HG03175 (cell line): ENCODE data around the gene NOTCH3.

ENCODE experiments used
- ATAC-seq: cut with Tn5 transposase; IDR thresholded peaks from one replicate; pipeline ENCODE4 v1.9.1; 2021; ENCODE audit warnings: mild to moderate bottlenecking, moderate library complexity; ENCODE audit not compliant: unreplicated experiment

The NOTCH3 gene

DNA sequence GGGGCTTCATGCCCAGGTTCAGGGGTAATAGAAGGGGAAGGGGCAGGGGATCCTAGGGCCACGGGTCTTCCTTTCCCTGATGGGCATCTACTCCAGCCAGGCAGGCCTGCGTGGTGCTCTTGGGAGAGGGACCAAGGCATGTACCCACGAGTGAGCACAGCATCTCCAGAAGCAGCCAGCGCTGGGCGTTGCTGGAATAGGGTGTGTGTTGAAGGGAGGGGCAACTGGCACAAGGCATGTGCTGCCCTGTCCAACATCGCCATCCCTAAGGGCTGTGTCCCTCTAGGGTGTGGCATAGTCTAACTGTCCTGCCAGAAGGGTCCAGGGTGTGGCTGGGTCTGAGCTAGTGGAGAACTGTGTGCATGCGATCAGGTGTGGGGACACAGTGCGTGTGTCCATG is 2.9 kb downstream of the NOTCH3 start:
- no peak for ATAC-seq

DNA sequence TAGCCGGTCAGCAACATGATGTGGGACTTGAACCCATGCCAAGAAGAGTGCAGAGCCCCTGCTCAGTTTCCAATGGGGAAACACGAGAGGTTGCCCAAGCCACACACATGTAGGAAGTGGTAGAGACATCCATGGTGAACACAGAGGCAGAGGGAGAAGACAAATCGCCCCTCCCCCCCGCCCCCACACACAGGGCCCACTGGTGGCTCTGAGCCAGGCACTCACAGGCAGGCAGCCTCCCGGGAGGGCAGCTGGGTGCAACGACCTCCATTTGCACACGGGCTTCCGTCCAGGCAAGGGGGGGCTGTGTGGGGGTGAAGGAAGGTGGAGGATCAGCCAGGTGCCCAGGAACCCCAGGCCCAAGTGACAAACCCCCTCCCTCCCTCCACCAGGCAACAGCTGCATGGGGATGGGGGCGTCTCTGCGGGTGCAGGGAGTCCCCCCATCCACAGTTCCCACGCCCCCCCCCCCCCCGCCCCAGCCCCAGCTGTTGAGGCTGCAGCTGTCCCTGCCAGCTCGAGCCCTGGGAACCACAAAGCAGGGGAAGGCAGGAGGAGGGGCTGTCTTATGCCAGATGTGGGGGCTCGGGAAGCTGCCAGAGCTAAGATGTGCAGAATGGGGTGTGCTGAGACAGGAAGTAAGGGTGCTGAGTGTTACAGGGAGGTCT is 3.4 kb downstream of the NOTCH3 start:
- no peak for ATAC-seq

DNA sequence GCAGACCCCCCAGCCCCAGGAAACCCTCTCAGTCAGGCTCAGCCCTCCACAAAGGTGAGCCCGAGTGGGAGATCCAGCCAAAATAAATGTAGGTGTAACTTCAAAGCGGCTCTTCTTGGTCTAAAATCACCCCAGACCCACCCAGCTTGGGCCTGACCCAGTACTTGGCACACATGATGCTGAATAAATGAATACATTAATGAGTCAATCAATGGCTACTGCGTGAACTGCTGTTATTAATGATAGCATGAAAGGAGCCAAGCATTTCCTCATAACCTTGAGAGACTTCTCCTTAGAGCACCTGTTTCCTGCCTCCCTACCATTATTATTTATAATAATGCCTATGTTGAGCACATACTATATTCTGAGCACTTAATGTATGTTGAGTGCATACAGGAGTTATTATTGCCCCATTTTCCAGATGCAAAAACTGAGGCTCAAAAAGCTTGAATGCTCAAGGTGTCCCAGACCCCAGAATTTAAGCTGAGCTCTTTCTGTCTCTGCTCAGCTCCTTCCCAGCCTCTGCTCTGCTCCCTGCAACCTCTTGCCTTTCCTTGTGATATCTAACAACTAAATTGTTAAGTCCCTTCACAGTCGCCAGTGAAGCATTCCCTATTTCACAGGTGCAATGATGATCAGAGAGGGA is 4.3 kb downstream of the NOTCH3 start:
- ATAC-seq = no peak

DNA sequence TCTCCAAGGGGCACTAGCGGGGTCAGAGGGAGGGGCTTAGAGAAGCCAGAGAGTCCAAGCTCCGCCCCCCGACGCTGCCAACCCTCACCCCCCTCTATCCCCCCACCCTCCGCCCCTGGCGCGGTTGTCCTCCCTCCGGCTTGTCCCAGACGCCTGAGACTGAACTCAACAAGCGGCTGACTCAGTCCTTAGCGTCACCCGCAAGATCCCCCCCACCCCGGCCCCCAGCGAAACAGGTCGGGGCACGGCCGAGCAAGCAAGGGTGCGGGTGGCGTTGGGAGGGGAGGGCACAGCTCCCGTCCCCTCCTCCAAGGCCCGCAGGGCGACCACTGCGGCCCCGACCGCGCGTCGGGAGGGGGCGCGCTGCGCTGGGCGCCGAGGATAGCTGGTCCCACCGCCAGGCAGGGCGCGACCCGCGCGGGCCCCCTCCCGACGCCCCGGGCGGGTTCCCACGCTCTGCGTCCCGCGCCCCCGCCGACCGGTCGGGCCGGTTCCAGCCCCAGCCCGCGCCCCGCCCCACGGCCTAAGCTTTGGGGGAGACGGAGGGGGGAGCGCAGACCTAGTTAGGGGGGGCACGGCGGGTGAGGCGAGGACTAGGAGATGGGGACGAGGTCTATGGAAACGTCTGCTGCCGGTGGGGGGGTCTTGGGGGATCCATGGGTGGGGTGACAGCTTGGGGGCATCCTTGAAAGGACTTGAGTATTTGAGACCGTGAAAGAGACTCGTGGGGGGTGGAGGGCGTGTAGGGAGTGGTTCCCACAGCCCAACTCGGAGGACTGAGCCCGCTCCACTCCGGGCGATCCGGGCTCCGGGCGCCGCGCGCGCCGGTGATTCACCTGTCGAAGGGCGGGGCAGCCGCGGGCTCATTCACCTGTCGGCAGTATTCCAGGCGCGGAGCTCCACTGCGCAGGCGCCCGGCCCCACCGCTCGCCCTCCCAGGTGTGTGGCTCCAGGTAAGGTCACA is 5.1 kb downstream of the NOTCH3 start:
- ATAC-seq = no peak

DNA sequence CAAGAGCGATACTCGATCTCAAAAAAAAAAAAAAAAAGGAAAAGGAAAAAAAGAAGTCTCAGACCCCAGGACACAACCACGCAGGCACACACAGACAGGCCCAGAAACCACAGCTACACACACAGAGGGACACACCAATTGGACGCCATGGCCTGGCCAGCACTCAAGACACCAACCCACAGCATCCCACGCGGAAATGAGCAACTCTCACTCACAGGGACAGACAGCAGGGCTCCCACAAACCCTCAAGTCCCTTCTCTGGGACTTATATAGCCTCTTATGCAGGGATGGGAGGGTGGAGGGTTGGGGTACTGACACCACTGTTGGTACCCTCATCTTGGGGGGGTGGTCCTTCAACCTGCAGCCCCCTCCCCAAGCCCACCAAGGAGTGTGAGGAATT is 5.9 kb downstream of the NOTCH3 start:
- no peak for ATAC-seq

DNA sequence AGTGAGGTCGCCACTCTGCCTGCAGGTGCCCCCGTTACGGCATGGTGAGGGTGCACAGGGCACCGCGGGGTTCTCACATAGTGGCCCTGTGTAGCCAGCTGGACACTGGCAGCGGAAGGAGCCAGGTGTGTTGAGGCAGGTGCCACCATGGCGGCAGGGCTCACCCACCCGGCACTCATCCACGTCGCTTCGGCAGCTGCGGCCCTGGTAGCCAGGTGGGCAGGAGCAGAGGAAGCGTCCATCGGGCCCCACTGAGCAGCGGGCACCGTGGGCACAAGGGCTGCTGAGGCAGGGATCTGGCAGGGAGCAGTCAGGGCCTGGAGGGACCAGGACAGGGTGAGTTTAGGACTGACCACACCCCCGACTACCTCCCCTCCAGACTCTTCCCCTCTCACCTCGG is 8.8 kb downstream of the NOTCH3 start:
- no peak for ATAC-seq

GRCh38 chr19:15191514-15191913 is 9.3 kb downstream of the NOTCH3 start:
- no peak for ATAC-seq

DNA sequence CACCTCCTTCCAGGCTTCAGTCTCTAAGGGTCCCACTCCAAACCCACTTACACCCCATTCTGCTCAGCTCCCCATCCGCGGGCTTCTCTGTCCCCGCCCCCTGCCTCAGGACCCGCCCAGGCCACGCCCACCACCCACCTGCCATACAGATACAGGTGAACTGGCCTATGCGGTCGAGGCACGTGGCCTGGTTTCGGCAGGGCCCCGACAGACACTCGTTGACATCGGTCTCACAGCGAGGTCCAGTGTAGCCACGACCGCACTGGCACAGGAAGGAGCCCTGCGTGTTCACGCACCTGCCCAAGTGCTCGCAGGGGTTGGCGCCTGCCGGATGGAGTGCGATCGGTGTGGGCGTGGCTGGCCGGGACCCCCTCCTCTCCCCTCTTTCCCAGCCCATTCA is 11.9 kb downstream of the NOTCH3 start:
- ATAC-seq = no peak

- no peak for ATAC-seq
Measured at GRCh38 chr19:15187026-15188007, 13.5 kb downstream of the NOTCH3 start.

GRCh38 chr19:15185188-15185587 is 15.6 kb downstream of the NOTCH3 start:
- no peak for ATAC-seq

GRCh38 chr19:15184776-15185175 is 16.0 kb downstream of the NOTCH3 start:
- ATAC-seq = no peak

DNA sequence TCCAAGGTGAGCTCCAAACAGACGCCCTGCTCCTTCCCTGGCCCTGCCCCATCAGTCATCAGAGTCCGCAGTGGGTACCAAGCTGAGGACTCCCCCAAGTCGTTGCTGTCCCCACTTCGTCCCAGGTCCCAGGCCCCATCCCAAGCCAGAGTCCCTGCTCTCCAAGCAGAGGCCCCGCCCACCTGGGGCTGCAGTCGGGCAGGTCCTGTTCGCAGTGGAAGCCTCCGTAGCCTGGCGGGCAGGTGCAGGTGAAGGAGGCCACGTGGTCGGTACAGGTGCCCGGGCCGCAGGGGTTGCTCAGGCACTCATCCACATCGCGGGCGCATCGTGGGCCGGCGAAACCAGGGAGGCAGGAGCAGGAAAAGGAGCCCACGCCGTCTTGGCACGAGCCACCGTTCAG is 19.4 kb downstream of the NOTCH3 start:
- ATAC-seq = no peak

GRCh38 chr19:15180451-15181390 is 20.1 kb downstream of the NOTCH3 start:
- ATAC-seq = no peak

- no peak for ATAC-seq
Measured at GRCh38 chr19:15178629-15179308, 22.0 kb downstream of the NOTCH3 start.

- ATAC-seq = no peak
Measured at GRCh38 chr19:15177269-15178116, 23.3 kb downstream of the NOTCH3 start.

DNA sequence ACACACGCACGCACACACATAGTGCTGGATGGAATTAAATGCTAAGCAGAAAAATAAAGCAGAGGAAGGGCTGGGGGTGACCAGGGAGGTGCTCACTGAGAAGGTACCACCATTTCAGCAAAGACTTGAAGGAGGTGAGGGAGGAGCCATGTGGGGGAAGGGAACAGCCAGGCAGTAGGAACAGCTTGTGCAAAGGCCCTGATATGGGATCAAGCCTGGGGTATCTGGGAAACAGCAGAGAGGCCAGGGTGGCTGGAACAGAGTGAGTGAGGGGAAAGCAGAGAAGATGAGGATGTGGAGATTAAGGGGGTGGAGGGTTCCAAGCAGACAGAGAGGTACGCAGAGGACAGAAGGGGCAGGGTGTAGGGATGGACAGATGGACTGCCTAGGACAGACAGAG is 25.2 kb downstream of the NOTCH3 start:
- no peak for ATAC-seq

DNA sequence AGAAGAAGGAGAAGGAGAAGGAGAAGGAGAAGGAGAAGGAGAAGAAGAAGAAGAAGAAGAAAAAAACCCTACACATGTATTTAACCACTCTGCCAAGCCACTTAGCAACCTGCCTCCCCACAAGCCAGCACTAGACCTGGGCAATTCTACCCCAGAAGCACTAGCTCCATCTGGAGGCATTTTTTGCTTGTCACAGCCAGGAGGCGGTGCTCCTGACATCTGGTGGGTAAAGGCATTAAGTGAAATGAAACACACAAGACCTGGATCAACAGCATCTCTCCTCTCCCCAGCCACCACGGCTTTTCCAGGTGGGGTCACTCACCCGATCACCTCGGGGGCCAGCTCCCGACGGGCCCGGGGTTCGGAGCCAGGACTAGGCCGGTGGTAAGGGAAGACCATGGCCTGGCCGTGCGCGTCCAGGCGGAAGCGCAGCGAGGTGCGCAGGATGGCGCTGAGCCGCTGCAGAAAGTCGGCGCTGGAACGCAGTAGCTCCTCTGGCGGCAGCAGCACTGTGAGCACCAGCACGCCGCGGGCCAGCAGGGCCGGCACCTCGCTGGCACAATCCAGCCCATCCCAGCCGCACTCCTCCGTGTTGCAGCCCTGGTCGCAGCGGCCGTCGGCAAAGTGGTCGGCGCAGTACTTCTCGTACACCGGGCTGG is 26.9 kb downstream of the NOTCH3 start:
- ATAC-seq = no peak
